ENCODE measurements around the gene LYST.

DNA sequence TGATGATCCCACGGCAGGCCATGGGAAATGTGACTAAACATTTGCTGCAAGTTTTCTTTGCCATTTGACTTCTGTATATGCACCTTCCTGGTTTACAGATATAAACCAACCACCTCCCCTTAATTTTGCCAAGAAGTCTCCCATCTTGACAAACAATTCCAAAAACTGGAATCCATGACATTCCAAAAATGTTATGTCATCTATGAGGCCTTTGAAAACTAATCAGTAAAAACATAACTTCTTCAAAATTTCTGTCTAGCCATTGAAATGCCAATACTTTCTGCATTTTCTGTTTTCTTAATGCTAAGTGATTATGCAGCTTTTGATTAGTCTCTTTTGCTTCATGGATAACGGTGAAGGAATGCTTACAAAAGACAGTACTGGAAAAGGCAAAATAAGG is 84.1 kb downstream of the LYST start:
- TF ChIP-seq EP300 (IDR thresholded peaks at IDR 0.05) (no peak), CTCF (IDR thresholded peaks at IDR 0.05) (no peak), POLR2A (IDR thresholded peaks at IDR 0.05) (no peak)

All from sigmoid colon (tissue), 4 donors.